SU-DHL-6 (cell line): ENCODE measurements around the gene FADS1.

Experiments used
- EZH2phosphoT487 ChIP-seq: fragments of 200-600 bp; sonication (generic), shearing (Covaris generic); conservative IDR thresholded peaks from 2 replicates; pipeline ENCODE4 v1.6.1; 2018; ENCODE audit warnings: mild to moderate bottlenecking, antibody characterized with exemption, low read length, moderate library complexity, mixed read lengths
- TF ChIP-seq, protein P1 (sequence below): fragments of 200-600 bp; sonication (generic); IDR thresholded peaks from one replicate; pipeline ENCODE4 v1.5.1; 2017; ENCODE audit warnings: antibody characterized with exemption, mild to moderate bottlenecking, low read length, moderate library complexity; ENCODE audit not compliant: insufficient read depth, poor library complexity, severe bottlenecking

DNA sequence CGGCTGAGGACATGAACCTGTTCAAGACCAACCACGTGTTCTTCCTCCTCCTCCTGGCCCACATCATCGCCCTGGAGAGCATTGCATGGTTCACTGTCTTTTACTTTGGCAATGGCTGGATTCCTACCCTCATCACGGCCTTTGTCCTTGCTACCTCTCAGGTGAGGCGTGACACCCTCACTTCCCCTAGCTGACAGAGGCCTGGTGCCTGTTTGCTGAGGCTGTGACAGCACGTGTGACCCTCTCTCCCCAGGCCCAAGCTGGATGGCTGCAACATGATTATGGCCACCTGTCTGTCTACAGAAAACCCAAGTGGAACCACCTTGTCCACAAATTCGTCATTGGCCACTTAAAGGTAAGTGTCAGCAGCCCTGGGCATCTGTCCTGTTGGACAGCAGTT lies 23.6 kb upstream of the FADS1 start:
- TF ChIP-seq EZH2phosphoT487 = no peak
- TF ChIP-seq, protein P1, sequence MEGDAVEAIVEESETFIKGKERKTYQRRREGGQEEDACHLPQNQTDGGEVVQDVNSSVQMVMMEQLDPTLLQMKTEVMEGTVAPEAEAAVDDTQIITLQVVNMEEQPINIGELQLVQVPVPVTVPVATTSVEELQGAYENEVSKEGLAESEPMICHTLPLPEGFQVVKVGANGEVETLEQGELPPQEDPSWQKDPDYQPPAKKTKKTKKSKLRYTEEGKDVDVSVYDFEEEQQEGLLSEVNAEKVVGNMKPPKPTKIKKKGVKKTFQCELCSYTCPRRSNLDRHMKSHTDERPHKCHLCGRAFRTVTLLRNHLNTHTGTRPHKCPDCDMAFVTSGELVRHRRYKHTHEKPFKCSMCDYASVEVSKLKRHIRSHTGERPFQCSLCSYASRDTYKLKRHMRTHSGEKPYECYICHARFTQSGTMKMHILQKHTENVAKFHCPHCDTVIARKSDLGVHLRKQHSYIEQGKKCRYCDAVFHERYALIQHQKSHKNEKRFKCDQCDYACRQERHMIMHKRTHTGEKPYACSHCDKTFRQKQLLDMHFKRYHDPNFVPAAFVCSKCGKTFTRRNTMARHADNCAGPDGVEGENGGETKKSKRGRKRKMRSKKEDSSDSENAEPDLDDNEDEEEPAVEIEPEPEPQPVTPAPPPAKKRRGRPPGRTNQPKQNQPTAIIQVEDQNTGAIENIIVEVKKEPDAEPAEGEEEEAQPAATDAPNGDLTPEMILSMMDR = no peak
